Mononuclear cell (primary cell): ENCODE results near the gene STAM. TPM values are rescaled to one million over a fixed set of nuclear protein-coding genes. Genes with fewer than 3 reads are reported as not detected.

Experiments used
- H3K27me3 ChIP-seq: 2 replicates; pipeline ENCODE4 v1.6.0; 2011; ENCODE audit warnings: low read length, control low read depth; ENCODE audit not compliant: insufficient read depth
- H3K4me1 ChIP-seq: 2 replicates; pipeline ENCODE4 v1.5.1; 2011; ENCODE audit warnings: mild to moderate bottlenecking, low read length, control low read depth; ENCODE audit not compliant: insufficient read depth
- H3K4me3 ChIP-seq: 2 replicates; pipeline ENCODE4 v1.5.1; 2011; ENCODE audit warnings: mild to moderate bottlenecking, low read length, moderate library complexity
- H3K9me3 ChIP-seq: 2 replicates; pipeline ENCODE4 v1.5.1; 2011; ENCODE audit warnings: low read depth, mild to moderate bottlenecking, control low read depth, low read length
- total RNA-seq: library from RNA; depleted of rRNA; stranded (reverse); fragments of >200 nt; gene quantifications from one replicate; pipeline ENCODE4 v1.2.3, GENCODE V29; 2012

STAM gene
- total RNA-seq, 1 donor: 51.2 TPM

DNA sequence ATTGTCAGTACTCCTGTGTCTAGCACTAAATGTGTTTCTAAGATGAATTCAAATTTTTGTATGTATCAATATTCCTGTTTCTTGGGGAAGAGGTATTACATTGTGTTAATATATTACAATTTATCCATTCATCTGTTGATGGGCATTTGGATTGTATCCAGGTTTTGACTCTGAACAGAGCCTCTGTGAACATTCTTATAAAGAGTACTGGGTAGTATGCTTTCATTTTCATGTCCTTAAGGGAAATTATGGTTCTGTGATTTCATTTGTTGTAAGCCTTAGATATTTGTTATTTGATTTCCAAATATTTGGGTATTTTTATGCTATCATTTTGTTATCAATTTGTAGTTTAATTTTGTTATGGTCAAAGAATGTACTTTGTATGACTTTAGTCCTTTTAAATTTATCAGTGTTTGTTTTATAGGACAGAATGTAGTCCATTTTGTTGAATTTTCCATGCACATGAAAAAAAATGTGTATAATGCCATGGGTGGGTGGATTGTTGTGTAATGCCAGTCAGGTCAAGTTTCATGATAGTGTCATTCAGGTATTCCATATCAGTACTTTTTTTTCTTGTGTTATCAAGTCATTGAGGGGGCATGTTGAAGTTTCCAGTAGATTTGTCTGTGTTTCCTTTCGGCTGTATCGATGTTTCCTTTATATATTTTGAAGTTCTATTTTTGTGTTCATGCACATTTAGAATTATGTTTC is 38.4 kb downstream of the STAM start:
- peaks cover 9% of the 10 kb centered on the region for H3K4me1 ChIP-seq

DNA sequence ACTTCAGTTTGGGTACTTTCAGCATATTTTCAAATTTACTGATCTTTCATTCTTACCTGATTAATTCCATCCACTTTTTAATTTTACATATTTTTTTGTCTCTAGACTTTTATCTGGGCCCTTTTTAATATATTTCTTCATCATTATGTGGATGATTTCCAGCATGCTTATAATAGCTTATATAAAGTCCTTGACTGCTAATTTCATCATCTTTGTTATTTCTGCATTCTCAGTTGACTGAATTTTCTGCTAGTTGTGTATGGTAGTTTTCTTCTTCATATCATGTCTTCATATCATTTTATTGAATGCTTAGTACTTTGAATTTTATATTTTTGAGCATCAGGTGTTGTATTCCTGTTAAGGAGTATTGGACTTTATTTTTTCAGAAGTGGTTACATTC is 39.6 kb downstream of the STAM start:
- Histone ChIP-seq H3K4me1 (peaks cover 9% of the 10 kb centered on the region), H3K4me3 (no peak overlapping the region), H3K27me3 (no peaks in the 10 kb centered on the region), H3K9me3 (no peaks in the 10 kb centered on the region)

More for the DNA sequence above, 38.4 kb downstream of the STAM start:
- Histone ChIP-seq H3K9me3 (no peaks in the 10 kb centered on the region), H3K27me3 (no peaks in the 10 kb centered on the region), H3K4me3 (no peak overlapping the region)

DNA sequence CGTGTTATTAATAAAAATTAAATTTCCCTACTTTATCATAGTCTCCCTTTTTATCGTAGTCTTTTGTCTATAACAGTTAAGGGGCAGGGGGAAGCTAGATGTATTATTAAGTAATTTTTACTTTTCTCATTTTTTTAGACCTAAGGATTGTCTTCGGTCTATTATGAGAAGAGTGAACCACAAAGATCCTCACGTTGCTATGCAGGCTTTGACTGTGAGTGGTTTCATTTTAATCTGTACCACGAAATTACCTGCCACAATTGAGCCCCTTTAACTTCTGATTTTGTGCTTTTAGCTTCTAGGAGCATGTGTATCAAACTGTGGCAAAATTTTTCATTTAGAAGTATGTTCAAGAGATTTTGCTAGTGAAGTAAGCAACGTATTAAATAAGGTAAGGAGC is 40.6 kb downstream of the STAM start:
- Histone ChIP-seq H3K4me1 (peaks cover 9% of the 10 kb centered on the region), H3K9me3 (no peaks in the 10 kb centered on the region), H3K27me3 (no peaks in the 10 kb centered on the region), H3K4me3 (no peak overlapping the region)

DNA sequence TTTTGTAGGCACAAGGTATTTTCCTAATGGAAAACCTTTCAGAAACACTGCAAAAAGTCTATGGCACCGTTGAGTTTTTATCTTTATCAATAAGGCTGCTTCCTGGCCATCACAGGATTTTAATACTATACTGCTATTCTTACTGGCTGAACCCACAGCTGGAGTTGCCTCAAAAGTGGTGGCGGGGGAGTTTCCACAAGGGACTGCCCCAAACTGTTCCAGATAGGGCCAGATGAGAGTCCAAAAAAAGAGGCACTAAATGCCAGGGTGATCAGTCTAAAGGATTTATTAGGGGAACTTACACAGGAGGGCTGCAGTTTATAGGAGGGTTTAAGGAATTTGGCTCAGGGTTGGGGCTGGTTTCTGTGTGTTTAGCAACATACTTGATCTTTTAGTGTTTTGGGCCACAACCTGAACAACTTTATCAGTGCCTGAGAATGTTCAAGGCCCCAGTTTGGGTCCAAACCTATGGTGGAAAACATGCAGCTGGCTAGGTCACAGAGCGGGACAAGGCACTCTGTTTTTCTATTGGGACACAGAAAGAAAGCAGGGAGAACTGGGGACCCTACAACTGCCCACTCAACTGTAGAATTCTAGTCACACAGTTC is 41.4 kb downstream of the STAM start:
- no peak overlapping the region for H3K4me3 ChIP-seq

DNA sequence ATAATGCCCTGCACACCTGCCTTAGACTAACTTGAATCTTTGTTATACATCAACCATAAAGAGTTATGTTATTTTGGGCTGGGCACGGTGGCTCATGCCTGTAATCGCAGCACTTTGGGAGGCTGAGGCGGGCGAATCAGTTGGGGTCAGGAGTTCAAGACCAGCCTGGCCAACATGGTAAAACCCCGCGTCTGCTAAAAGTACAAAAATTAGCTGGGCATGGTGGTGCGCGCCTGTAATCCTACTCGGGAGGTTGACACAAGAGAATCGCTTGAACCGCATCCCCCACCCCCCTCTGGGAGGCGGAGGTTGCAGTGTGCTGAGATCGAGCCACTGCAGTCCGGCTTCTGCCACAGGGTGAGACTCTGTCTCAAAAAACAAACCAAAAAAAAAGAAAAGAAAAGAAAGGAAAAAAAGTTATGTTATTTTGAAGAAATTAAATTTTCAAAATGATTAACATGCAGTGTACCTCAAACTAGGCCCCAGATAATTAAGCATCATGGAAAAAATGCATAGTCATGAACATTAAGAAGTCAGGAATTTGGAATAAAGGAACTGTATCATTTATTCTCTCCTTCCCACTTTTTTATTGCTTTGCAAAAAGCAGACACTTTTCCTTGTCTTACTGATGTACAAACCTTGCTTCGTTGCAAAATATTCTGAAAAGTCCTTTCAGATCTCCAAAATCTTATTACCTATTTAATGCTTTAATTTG is 43.3 kb downstream of the STAM start:
- H3K4me3 ChIP-seq: no peak overlapping the region
- H3K27me3 ChIP-seq: no peaks in the 10 kb centered on the region
- no peaks in the 10 kb centered on the region for H3K9me3 ChIP-seq
- H3K4me1 ChIP-seq: peaks cover 9% of the 10 kb centered on the region

More for the DNA sequence above, 41.4 kb downstream of the STAM start:
- Histone ChIP-seq H3K4me1 (peaks cover 9% of the 10 kb centered on the region), H3K9me3 (no peaks in the 10 kb centered on the region), H3K27me3 (no peaks in the 10 kb centered on the region)

DNA sequence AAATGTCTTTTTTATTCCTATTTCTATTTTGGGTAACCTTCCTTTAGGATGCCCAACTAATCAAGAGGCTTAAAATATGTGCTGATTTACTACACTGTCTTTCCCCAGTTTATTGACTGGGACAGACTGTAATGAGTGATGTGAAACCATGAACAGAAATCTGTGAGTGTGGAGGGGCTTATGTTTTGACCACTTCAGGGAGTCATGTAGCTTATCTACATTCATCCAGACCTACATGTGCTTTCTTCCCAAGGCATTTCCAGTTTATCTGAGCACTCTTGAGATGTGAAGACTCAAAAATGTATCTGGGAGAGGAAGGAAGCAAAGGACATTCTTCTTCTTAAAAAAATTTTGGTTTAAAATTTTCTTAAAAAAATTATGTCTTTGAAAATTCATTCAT is 45.2 kb downstream of the STAM start:
- peaks cover 5% of the 10 kb centered on the region for H3K4me1 ChIP-seq
- no peaks in the 10 kb centered on the region for H3K27me3 ChIP-seq
- no peak overlapping the region for H3K4me3 ChIP-seq
- no peaks in the 10 kb centered on the region for H3K9me3 ChIP-seq

DNA sequence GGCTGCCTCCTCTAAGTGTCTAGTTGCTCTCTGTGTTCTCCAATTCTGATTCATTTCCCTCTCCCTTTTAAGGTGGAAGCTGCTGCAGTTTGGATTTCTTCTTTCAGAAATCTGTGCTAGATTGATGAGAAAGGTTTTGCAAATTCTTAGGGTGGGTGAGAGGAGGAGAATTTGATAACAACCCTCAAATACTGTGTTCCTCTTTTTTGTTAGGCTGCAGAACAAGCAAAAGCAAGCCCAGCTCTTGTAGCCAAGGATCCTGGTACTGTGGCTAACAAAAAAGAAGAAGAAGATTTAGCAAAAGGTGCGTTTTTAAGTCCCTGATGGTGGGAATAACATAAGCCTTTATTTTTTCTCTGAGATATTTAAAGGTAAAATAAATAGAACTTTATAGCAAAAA is 49.1 kb downstream of the STAM start:
- H3K27me3 ChIP-seq: no peaks in the 10 kb centered on the region
- no peaks in the 10 kb centered on the region for H3K9me3 ChIP-seq
- H3K4me1 ChIP-seq: no peaks in the 10 kb centered on the region
- no peak overlapping the region for H3K4me3 ChIP-seq

DNA sequence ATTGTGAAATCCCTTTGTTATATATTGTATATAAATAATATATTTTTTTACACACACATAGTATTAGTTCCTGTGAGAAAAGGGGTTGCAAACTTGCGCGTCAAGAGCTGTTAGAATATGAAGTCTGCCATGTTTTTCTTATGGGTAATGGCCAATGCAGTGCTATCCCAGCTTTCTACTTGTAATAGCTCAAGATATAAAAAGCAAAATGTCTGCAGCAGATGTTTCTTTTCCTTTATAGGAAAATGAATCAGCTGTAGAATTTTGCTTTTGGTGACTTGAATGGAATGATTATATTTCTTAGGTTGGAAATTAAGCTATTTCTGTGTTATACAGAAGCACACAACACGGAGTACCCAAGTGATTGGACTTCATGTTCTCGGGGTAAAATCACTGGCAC is 54.7 kb downstream of the STAM start:
- no peaks in the 10 kb centered on the region for H3K4me1 ChIP-seq
- no peaks in the 10 kb centered on the region for H3K27me3 ChIP-seq
- no peak overlapping the region for H3K4me3 ChIP-seq
- H3K9me3 ChIP-seq: no peaks in the 10 kb centered on the region

DNA sequence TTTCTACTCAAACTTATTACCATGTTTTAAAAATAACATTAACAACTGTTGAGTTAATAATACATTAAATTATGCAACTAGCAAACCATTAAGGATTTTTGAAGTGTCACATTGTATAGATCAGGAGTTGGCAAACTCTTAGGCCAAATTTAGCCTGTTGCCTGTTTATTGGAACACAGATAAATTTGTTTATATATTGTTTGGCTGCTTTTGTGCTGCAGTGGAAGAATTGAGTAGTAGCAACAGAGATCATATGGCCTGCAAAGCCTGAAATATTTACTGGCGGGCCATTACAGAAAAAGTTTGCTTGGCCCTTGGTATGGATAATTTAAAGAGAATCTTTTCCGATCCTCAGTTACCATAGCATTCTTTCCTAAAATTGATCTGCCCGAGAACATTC is 57.4 kb downstream of the STAM start:
- no peaks in the 10 kb centered on the region for H3K27me3 ChIP-seq
- H3K9me3 ChIP-seq: no peaks in the 10 kb centered on the region
- H3K4me1 ChIP-seq: no peaks in the 10 kb centered on the region
- no peak overlapping the region for H3K4me3 ChIP-seq

DNA sequence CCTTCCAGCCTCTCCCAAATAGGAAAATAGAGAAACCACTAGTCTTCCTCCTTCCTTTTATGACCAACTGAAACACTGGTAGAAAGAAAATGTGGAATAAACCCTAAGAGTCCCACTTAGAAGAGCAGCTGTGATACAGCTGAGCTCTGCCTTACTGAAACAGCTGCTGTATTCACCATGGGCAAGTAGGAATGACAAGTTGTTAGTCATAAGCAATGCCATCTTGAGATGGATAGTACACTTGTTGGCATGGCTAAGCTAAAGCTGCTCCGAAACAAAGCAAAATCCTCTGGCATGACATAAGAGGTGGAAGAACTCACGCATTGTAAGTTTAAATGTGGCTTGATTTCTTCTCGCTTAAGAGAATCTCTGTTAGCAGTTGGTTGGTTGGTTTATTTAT is 59.8 kb downstream of the STAM start:
- H3K9me3 ChIP-seq: no peaks in the 10 kb centered on the region
- no peak overlapping the region for H3K4me3 ChIP-seq
- no peaks in the 10 kb centered on the region for H3K4me1 ChIP-seq
- H3K27me3 ChIP-seq: no peaks in the 10 kb centered on the region

DNA sequence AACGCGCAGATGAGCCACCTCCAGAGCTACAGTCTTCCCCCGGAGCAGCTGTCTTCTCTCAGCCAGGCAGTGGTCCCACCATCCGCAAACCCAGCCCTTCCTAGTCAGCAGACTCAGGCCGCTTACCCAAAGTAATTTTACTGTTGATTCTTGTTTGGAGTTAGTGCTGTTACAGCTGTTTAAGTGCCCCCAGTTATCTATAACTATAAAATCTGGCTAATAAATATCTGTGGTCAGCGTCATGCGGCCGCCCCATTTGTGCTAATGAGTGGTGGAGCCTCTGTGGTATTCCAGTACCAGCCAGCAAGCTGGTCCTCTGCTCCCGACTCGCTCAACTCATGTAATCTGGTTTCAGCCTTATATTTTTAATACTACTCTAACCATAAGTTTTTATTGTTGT is 64.9 kb downstream of the STAM start:
- H3K4me3 ChIP-seq: no peak overlapping the region
- no peaks in the 10 kb centered on the region for H3K9me3 ChIP-seq
- no peaks in the 10 kb centered on the region for H3K4me1 ChIP-seq
- H3K27me3 ChIP-seq: no peaks in the 10 kb centered on the region

DNA sequence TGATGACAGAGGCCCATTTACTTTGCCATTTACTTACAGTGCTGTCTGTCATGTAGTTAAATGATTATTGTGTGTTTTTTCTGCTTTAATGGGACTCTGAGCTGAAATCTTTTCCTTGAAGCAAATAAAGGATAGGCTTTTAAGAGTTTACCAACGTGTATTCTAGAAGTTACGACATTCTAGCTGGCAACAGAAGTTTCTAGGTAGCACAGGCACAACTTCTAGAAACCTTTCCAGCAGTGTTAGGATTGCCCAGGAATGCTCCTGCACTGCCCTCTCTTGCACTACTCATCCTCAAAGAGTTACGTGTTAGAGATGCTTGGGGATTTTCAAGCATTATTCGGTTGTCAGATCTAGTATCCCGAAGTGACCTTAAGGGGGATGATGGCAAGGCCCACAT is 65.5 kb downstream of the STAM start:
- H3K9me3 ChIP-seq: no peaks in the 10 kb centered on the region
- no peaks in the 10 kb centered on the region for H3K27me3 ChIP-seq
- no peak overlapping the region for H3K4me3 ChIP-seq
- H3K4me1 ChIP-seq: no peaks in the 10 kb centered on the region

DNA sequence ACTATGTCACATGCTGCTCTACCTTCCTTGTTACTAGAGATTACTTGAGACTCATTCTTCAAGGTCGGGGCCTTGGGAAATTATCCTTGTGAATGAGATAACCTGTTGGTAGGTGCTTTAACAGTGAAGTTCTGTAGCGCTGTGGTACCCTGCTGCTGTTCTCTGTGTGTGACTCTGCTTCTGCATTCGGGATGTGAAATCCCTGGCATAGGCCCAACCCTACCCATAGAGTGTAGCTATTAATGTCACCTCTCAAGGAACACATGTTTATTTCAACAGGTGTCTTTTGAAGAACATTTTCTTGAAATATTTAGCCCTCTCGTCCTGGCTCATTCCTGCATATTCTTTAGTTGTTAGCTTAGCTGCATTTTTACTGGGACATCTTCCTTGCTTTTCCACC is 66.2 kb downstream of the STAM start:
- no peak overlapping the region for H3K4me3 ChIP-seq
- no peaks in the 10 kb centered on the region for H3K27me3 ChIP-seq
- no peaks in the 10 kb centered on the region for H3K4me1 ChIP-seq
- no peaks in the 10 kb centered on the region for H3K9me3 ChIP-seq

DNA sequence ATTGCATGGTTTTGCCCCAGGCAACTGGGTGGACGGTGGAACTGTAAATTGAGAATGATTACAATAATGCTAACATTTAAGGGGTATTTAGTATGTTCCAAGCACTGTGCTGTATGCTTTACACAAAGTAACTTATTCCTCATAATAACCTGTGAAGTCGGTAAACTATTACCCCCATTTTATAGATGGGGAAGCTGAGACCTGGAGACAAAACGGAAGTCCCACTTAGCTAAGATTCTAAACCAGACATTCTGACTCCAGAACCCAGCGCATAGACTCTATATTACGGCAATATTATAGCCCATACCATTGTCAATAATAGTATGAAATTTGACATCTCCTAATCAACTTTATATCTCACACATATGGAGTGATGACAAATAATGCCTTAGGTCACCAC is 68.1 kb downstream of the STAM start:
- no peaks in the 10 kb centered on the region for H3K27me3 ChIP-seq
- H3K4me3 ChIP-seq: no peak overlapping the region
- no peaks in the 10 kb centered on the region for H3K9me3 ChIP-seq
- H3K4me1 ChIP-seq: no peaks in the 10 kb centered on the region

DNA sequence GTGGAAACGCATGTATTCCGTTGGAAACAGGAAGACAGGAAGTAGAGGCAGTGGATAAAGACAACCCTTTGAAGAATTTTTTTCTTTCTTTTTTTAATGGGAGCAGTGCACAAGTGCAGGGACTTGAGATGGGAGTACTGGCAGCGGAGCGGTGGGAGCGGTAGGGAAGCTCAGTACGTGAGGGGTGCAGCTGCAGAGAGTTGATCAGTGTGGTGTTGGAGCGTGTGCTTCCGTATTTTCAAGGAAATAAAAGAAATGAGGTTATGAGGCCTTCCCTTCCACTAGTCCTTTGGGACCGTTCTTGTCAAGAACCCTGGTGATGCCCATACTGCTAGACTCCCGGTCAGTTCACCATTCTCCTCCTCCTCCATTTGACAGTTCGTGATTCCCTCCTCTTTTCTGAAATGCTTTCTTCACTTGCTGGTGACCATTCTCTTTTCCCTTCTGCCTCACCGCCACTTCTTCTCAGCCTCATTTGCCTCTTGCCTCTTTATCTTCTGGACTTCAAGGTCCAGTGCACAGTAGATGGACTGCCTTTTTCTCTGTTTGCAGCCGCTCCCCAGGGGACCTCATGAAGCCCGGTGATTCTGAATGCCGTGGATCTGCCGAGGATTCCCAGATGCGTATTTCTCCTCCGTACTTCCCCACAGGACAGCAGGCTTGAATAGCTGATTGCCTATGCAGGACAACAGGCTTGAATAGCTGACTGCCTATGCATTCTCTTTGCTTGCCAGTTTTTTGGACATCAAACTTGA is 68.9 kb downstream of the STAM start:
- H3K4me3 ChIP-seq: no peak overlapping the region
- H3K4me1 ChIP-seq: no peaks in the 10 kb centered on the region
- H3K27me3 ChIP-seq: no peaks in the 10 kb centered on the region
- H3K9me3 ChIP-seq: no peaks in the 10 kb centered on the region
